Stimulated activated CD8-positive, alpha-beta memory T cell treated with anti-CD3 and anti-CD28 coated beads, Interleukin-12 subunit alpha, Interleukin-12 subunit beta, amount 100 ng/mL, for 24 hours (primary cell): Measurements from ENCODE around the gene USP34.

Experiments
- DNase-seq: peaks from one replicate; pipeline ENCODE4 v3.0.0-alpha.2; 2020; ENCODE audit errors: extremely low read depth

The USP34 gene

GRCh38 chr2:61295981-61296380, 174.9 kb downstream of the USP34 start:
- no peak for DNase-seq

- no peak for DNase-seq
Observed at GRCh38 chr2:61291851-61292575, 178.9 kb downstream of the USP34 start.

DNA sequence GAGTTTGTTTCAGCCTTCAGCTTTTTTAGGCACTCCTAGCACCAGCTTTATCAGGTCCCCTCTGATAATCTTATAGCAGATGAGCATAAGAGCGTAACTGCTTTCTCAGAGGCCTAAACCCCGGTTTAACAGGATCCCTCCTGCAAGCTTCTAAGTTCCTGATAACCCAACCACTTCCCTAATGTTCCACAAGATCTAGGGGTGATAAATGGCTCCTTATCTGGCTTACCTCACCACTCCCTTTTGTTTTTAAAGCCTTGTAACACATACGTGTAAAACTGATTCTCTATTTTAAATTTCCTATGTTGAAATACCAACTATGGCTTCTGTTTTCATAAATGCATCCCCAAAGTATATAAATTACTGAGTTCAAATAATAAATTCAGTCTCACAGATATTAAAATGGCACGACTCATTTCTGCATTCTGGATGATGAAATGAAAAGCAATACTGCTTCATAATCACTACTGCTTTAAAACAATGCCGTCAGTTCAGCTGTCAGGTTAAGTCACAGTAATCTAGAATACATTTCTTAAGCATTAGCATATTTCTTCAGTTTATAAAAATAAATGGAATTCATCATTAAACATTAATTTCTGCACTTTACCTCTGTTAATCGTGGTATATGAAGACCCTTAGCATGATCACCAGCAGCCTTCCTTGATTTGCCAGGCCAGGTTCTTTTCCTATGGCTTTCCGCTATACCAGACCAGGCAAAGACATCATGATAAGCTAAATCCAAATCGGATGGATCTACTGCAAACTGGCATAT, 182.6 kb downstream of the USP34 start:
- no peak for DNase-seq

DNA sequence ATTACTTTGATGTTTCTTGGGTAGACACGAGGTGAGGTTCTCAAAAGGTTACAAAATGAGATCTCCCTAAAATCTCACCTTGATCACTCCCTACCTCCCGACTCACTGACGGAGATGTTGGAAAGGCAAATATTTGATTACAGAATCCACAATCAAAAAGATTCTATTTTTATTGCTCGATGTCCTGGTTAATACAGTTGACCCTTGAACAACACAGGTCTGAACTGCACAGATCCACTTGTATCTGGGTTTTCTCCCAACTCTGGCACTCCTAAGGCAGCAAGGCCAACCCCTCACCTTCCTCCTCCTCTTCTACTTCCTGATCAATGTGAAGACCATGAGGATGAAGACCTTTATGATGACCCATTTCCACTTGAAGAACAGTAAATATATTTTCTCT, 183.6 kb downstream of the USP34 start:
- no peak for DNase-seq

DNA sequence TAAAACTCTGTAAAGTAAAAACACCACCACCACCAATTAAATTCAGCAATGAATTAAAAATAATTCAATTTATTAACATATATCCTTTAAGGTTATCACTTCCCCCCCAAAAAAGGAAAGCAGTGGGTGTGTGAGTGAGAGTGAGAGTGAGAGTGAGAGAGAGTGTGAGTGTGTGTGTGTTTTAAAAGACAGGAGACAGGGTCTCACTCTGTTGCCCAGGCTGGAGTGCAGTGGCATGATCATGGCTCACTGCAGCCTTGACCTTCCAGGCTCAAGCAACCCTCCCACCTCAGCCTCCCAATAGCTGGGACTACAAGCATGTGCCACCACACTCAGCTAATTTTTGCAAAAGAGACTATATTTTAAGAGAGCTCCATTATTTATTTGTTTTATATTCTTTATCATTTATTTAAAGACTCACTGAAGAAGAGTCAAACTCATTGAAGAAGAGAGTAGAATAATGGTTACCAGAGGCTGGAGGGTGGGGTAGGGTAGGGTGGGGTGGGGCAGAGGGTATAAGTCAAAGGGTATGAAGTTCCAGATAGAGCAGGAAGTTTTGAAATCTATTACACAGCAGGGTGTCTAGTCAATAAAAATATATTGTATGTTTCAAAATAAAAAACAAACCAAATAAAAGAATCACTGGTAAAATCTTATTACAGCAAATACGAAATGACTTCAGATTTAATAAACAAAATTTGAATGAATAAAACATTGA, 187.3 kb downstream of the USP34 start:
- no peak for DNase-seq

DNA sequence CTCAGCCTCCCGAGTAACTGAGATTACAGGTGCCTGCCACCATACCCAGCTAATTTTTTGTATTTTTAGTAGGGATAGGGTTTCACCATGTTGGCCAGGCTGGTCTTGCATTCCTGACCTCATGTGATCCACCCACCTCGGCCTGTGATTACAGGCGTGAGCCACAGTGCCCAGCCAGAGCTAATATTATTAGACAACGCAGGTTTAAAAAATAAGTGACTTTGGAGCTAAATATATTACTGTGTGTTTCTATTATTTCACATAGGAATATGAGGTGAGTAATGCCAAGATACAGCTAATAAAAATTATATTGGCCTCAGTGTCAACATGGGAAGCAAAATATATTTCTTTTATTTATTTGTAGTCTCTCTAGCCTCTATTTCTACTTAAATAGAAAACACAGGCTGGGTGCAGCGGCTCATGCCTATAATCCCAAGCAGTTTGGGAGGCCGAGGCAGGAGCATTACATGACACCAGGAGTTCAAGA, 188.7 kb downstream of the USP34 start:
- DNase-seq = no peak

DNA sequence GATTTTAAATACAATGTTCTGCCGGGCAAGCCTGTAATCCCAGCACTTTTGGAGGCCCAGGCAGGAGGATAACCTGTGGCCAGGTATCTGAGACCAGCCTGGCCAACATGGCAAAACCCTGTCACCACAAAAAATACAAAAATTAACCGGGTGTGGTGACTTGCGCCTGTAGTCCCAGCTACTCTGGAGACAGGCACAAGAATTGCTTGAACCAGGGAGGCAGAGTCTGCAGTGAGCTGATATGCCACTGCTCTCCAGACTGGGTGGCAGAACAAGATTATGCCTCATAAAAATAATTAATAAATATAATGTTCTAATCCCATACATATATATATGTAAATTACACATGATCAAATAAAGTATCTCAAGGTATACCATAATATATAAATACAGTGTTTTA, 189.6 kb downstream of the USP34 start:
- no peak for DNase-seq

- no peak for DNase-seq
Observed at GRCh38 chr2:61277756-61278155, 193.1 kb downstream of the USP34 start.

- no peak for DNase-seq
Observed at GRCh38 chr2:61275575-61276184, 195.2 kb downstream of the USP34 start.

- DNase-seq = no peak
Observed at GRCh38 chr2:61272421-61273070, 198.3 kb downstream of the USP34 start.

DNA sequence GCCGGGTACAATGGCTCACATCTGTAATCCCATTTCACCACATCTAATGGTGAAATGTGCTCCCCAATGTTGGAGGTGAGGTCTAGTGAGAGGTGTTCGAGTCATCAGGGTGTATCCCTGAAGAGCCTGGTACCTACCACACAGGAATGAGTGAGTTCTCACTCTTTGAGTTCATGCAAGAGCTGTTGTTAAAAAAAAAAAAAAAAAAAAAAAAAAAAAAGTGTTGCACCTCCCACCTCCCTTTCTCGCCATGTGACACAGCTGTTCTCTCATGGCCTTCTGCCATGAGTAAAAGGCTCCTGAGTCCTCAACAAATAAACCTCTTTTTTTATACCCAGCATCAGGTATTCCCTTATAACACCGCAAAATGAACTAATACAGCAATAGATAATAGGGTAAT, 202.6 kb downstream of the USP34 start:
- DNase-seq = no peak

- DNase-seq = no peak
Observed at GRCh38 chr2:61266632-61267505, 204.0 kb downstream of the USP34 start.

DNA sequence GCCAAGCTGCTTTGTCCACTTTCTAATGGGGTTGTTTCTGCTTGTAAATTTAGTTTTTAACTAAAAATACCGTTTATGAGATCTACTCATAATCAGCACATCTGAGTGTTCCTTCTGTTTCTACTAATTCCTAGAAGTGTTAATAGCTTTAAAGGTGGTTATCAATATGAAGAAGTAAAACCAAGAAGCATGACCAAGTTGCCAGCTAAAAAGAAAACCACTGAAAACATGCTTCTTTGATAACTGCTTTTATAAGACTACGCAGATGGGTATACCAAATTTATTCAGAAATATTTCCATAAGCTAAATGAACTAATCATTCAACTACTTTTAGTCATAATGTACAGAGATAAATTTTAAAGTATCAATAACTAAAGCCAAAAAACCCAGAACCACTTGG, 207.1 kb downstream of the USP34 start:
- DNase-seq = no peak

DNA sequence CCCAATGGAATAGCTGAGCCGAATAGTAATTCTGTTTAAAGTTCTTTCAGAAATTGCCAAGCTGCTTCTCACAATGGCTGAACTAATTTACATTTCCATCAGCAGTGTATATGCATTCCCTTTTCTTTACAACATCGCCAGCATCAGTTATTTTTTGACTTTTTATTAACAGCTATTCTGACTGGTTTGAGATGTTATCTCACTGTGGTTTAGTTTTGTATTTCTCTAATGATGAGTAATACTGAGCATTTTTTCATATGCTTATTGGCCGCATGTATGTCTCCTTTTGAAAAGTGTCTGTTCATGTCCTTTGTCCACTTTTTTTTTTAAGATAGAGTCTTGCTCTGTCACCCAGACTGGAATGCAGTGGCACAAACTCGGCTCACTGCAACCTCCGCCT, 208.2 kb downstream of the USP34 start:
- no peak for DNase-seq

GRCh38 chr2:61257446-61257845, 213.4 kb downstream of the USP34 start:
- DNase-seq = no peak

- no peak for DNase-seq
Observed at GRCh38 chr2:61255580-61256437, 215.1 kb downstream of the USP34 start.

DNA sequence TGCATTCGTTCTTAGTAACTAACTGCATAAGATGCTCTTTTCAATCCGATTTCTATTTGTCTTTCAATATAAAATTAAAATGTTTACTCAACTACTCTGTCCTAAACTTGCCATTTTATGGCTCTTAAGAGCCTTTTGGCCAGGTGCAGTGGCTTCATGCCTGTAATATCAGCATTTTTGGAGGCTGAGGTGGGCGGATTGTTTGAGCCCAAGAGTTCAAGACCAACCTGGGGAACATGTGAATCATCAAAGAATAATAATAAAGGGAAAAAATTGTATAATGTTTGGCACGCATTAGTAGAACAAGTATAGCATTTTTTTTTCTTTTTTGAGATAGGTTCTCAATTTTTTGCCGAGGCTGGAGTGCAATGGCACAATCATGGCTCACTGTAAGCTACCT, 216.4 kb downstream of the USP34 start:
- no peak for DNase-seq

DNA sequence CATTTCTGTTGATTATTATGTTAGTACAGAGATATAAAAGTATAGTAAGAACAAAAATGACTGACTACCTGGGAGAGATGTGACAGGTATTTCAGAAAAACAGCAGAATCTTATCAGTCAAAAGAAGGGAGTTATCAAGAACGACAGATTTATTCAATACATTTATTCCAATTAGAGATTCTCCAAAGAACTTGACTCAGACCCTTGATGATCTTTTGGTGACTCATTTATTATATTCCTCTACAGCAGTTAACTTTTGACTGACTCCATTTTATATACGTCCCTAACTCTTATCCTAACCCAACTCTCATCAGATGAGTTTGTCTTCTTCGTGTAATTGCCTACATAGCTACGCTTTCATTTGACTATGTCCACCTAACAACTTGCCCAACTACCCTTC, 217.8 kb downstream of the USP34 start:
- no peak for DNase-seq

GRCh38 chr2:61252031-61252430, 218.9 kb downstream of the USP34 start:
- DNase-seq = no peak
